NT2/D1 (cell line): ENCODE data around the gene SLC35E4.

Experiments
- SUZ12 ChIP-seq: IDR thresholded peaks from 2 replicates; pipeline ENCODE4 v1.6.1; 2011; ENCODE audit not compliant: insufficient read length, insufficient read depth; ENCODE audit errors: extremely low read depth
- YY1 ChIP-seq: IDR thresholded peaks from 2 replicates; pipeline ENCODE4 v1.6.1; 2011; ENCODE audit not compliant: insufficient read length, insufficient read depth

DNA sequence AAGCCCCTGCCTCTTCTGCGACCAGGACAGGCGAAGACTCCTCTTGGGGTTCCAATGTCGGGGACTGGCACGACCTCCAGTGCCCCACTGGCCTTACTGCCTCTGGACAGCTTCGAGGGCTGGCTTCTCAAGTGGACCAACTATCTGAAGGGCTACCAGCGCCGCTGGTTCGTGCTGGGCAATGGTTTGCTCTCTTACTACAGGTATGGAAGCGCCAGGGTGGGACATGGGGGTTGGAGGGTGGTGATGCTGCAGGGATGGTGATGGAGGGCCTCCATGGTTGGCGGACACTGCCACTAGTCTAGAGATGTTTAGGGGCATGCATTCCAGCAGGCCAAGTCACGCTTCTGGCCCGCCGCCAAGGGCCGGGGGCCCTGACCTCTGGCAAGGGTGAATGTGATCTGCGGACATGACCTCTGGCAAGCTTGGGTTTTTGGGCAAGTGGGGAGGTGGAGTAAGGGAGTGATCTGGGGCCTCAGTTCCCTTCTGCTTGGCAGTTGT lies 59.8 kb downstream of the SLC35E4 start:
- no peak for TF ChIP-seq YY1
- TF ChIP-seq SUZ12, result no peak
